ENCODE data around the gene HKDC1.
A peak's percentile ranks its signal among the peaks of the same experiment; 100 is the strongest.

Gene HKDC1

DNA sequence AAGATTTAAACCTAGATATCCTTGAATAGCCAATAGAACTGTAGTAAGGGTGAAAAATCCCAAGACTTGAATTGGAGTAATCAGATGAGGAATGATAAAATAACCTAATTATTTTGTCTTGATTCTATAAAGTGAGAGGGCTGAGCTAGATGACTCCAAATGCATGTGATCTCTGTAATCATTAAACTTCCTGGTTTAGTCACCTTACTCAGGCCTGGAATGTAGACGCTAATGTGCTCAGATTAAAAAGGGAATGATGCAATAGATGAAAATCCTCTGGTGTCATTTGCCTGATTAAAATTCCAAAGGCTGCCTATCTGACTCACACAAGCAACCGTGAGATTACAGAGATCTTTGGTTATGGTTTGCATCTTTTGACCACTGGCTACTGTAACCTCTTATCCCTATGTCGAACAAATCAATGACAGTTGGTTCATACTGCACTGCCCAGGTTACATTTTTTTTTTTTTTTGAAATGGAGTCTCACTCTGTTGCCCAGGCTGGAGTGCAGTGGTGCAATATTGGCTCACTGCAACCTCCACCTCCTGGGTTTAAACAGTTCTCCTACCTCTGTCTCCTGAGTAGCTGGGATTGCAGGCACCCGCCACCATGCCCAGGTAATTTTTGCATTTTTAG is 2.9 kb upstream of the HKDC1 start:
- no peak overlapping the region for H3K4me3 ChIP-seq (ENCODE audit: low read depth in 1 of 2, low read length in 1 of 2)
- H3K27ac ChIP-seq, result no peak overlapping the region
- H3K36me3 ChIP-seq, result no peaks in the 10 kb centered on the region
- no peaks in the 10 kb centered on the region for H3K9me3 ChIP-seq
- TF ChIP-seq, protein P1, sequence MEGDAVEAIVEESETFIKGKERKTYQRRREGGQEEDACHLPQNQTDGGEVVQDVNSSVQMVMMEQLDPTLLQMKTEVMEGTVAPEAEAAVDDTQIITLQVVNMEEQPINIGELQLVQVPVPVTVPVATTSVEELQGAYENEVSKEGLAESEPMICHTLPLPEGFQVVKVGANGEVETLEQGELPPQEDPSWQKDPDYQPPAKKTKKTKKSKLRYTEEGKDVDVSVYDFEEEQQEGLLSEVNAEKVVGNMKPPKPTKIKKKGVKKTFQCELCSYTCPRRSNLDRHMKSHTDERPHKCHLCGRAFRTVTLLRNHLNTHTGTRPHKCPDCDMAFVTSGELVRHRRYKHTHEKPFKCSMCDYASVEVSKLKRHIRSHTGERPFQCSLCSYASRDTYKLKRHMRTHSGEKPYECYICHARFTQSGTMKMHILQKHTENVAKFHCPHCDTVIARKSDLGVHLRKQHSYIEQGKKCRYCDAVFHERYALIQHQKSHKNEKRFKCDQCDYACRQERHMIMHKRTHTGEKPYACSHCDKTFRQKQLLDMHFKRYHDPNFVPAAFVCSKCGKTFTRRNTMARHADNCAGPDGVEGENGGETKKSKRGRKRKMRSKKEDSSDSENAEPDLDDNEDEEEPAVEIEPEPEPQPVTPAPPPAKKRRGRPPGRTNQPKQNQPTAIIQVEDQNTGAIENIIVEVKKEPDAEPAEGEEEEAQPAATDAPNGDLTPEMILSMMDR (IDR thresholded peaks at IDR 0.05), result no peak
- H3K4me1 ChIP-seq (ENCODE audit: control insufficient read depth in 1 of 2, insufficient read depth in 1 of 2, low read depth in 1 of 2, low read length in 1 of 2), result peaks cover 16 to 20% of the 10 kb centered on the region in 2 experiments
- H3K27me3 ChIP-seq, result no peaks in the 10 kb centered on the region

DNA sequence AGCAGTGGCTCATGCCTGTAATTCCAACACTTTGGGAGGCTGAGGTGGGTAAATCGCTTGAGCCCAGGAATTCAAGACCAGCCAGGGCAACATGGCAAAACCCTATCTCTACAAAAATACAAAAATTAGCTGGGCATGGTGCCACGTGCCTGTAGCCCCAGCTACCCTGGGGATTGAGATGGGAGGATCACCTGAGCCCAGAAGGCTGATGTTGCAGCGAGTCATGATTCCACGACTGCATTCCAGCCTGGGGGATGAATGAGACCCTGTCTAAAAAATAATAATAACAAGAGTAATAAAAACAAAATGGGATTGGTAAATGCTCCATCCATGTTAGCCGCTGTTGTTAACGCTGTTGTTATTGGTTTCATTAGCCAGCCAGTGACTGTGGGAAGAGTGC is 1.3 kb upstream of the HKDC1 start:
- H3K27ac ChIP-seq, result no peak overlapping the region
- H3K9me3 ChIP-seq, result no peaks in the 10 kb centered on the region
- H3K27me3 ChIP-seq, result no peaks in the 10 kb centered on the region
- H3K4me1 ChIP-seq (ENCODE audit: control insufficient read depth in 1 of 2, insufficient read depth in 1 of 2, low read depth in 1 of 2, low read length in 1 of 2), result peaks cover 16 to 20% of the 10 kb centered on the region in 2 experiments
- TF ChIP-seq, protein P1 (IDR thresholded peaks at IDR 0.05), result no peak
- no peak overlapping the region for H3K4me3 ChIP-seq (ENCODE audit: low read depth in 1 of 2, low read length in 1 of 2)
- H3K36me3 ChIP-seq, result no peaks in the 10 kb centered on the region

DNA sequence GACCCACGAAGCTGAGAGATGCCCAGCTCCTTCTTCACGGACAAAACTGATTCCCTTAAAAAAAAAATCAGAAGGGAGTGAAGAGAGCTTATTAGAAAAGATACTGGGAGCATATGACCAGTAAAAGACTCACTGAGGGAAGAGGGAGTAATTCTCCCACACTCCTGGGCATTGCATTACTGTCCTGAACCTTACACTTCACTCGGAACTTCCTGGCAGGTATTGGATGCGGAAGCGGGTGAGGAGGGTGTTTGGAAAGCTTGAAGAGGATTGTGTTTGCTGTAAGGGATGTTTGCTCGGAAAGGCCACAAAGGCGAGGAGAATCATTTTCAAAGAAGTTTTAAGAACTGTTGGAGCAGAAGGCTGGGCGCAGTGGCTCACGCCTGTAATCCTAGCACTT is 375 bp downstream of the HKDC1 start:
- peaks cover 4 to 6% of the 10 kb centered on the region in 2 experiments for H3K4me1 ChIP-seq (ENCODE audit: control insufficient read depth in 1 of 2, insufficient read depth in 1 of 2, low read depth in 1 of 2, low read length in 1 of 2)
- no peak overlapping the region for H3K4me3 ChIP-seq (ENCODE audit: low read depth in 1 of 2, low read length in 1 of 2)
- H3K27me3 ChIP-seq, result no peaks in the 10 kb centered on the region
- H3K27ac ChIP-seq, result no peak overlapping the region
- no peaks in the 10 kb centered on the region for H3K36me3 ChIP-seq
- TF ChIP-seq, protein P1 (IDR thresholded peaks at IDR 0.05), result no peak
- no peaks in the 10 kb centered on the region for H3K9me3 ChIP-seq

DNA sequence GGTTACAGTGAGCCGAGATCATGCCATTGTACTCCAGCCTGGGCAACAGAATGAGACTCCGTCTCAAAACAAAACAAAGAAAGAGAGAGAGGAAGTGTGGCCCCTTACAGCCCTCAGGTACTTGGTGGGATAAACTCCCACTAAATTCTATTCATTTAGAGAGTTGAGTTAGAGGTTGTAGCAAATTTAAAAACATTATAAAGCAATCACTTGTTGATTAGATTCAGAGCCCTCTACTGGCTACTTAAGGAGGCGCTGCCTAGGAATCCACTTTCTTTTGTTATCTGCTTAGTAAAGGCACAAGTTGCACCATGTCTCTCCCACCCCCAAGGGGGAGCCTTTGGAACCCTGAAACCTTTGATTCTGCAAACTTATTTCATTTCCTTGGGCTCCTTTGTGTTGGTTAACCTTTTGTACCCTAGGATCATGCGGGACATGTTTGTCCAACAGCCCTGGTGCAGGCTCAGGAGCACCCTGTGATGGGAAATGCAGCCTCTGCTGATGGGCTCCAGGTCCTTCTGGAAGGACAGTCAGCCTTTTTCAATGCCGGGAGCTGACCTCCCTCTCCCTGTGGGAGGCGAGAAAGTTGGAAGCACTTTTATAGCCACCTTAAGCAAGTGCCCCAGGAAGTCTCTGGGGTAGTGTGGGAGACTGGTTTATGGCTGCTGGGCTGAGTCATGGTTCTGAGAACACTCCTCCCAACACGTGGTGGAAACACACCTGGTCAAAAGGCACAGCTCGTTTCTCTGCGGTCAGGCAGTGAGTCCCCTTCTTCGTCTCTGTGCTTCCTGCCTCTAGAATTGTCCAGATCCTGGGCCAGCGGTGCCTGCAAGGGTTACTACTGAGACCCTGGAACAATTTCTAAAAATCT is 2.3 kb downstream of the HKDC1 start:
- TF ChIP-seq, protein P1 (IDR thresholded peaks at IDR 0.05), result peak; percentile 43
- no peaks in the 10 kb centered on the region for H3K27me3 ChIP-seq
- no peak overlapping the region for H3K4me3 ChIP-seq (ENCODE audit: low read depth in 1 of 2, low read length in 1 of 2)
- no peaks in the 10 kb centered on the region for H3K4me1 ChIP-seq (ENCODE audit: control insufficient read depth in 1 of 2, insufficient read depth in 1 of 2, low read depth in 1 of 2, low read length in 1 of 2)
- H3K36me3 ChIP-seq, result no peaks in the 10 kb centered on the region
- no peak overlapping the region for H3K27ac ChIP-seq
- no peaks in the 10 kb centered on the region for H3K9me3 ChIP-seq

DNA sequence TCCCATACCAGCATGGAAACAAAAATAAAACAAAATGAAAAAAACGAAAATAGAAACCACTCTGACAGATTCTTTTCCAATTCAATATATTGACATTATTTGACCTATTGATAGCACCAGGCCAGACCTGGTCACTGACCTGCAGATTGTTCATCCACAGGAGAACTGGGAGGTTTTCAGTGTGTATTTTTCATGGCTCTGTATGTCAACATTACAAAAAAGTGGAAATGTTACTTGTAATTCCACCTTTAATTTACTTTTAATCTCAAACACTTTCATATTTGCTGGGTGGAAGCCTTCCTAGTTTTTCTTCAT is 2.9 kb downstream of the HKDC1 start:
- TF ChIP-seq, protein P1 (IDR thresholded peaks at IDR 0.05), result no peak
- Histone ChIP-seq H3K4me3 (ENCODE audit: low read depth in 1 of 2, low read length in 1 of 2) (no peak overlapping the region), H3K36me3 (no peaks in the 10 kb centered on the region), H3K27me3 (no peaks in the 10 kb centered on the region), H3K4me1 (ENCODE audit: control insufficient read depth in 1 of 2, insufficient read depth in 1 of 2, low read depth in 1 of 2, low read length in 1 of 2) (no peaks in the 10 kb centered on the region), H3K27ac (no peak overlapping the region), H3K9me3 (no peaks in the 10 kb centered on the region)
